DND-41 (cell line): ENCODE results near the gene OR2T10.

Experiments used
- CTCF ChIP-seq: IDR thresholded peaks from 2 replicates; pipeline ENCODE4 v1.5.1; 2012; ENCODE audit warnings: borderline replicate concordance, low read length, moderate library complexity, mild to moderate bottlenecking; ENCODE audit not compliant: poor library complexity, severe bottlenecking; ENCODE audit errors: extremely low read depth
- EZH2 ChIP-seq: IDR thresholded peaks from 3 replicates; pipeline ENCODE4 v1.6.1; 2012; ENCODE audit warnings: borderline replicate concordance, low read depth, mild to moderate bottlenecking, moderate library complexity, low read length, inconsistent platforms; ENCODE audit not compliant: severe bottlenecking

- TF ChIP-seq CTCF (no peak), EZH2 (no peak)
Observed at GRCh38 chr1:248593226-248593625, 4.3 kb downstream of the OR2T10 start.
